ENCODE measurements around the gene FRMD7.

GRCh38 chrX:132119821-132120515 lies 7.9 kb downstream of the FRMD7 start:
- TF ChIP-seq POLR2A (IDR thresholded peaks at IDR 0.05; ENCODE audit: low read length) (no peak), GATA1 (IDR thresholded peaks at IDR 0.05; ENCODE audit: low read depth, low read length) (no peak)
